Astrocyte (in vitro differentiated cells and primary cell): ENCODE results near the gene LIPC.

Experiments used
- EZH2 ChIP-seq: IDR thresholded peaks from 2 replicates; pipeline ENCODE4 v1.6.1; 2012; ENCODE audit warnings: mild to moderate bottlenecking, low read length, inconsistent platforms; ENCODE audit not compliant: insufficient read depth
- TF ChIP-seq, protein P1 (sequence below): IDR thresholded peaks from 2 replicates; pipeline ENCODE4 v1.5.1; 2011; ENCODE audit warnings: low read depth, mild to moderate bottlenecking, inconsistent platforms, low read length, moderate library complexity; ENCODE audit not compliant: insufficient read depth

- TF ChIP-seq, protein P1, sequence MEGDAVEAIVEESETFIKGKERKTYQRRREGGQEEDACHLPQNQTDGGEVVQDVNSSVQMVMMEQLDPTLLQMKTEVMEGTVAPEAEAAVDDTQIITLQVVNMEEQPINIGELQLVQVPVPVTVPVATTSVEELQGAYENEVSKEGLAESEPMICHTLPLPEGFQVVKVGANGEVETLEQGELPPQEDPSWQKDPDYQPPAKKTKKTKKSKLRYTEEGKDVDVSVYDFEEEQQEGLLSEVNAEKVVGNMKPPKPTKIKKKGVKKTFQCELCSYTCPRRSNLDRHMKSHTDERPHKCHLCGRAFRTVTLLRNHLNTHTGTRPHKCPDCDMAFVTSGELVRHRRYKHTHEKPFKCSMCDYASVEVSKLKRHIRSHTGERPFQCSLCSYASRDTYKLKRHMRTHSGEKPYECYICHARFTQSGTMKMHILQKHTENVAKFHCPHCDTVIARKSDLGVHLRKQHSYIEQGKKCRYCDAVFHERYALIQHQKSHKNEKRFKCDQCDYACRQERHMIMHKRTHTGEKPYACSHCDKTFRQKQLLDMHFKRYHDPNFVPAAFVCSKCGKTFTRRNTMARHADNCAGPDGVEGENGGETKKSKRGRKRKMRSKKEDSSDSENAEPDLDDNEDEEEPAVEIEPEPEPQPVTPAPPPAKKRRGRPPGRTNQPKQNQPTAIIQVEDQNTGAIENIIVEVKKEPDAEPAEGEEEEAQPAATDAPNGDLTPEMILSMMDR: no peak
- TF ChIP-seq EZH2: no peak
These were observed 24.5 kb upstream of the LIPC start for GRCh38 chr15:58407236-58407775.
